ENCODE results near the gene TNRC6A. TPM values are rescaled to one million over a fixed set of nuclear protein-coding genes. Genes with fewer than 3 reads are reported as not detected.
"Not testable (repeated sequence)": the region's sequence is repeated elsewhere in the genome, so short reads cannot be mapped to it uniquely, and the experiment has no call there.

The TNRC6A gene
- total RNA-seq, 2 donors from 2014 or later = 37.4 to 39.7 TPM

DNA sequence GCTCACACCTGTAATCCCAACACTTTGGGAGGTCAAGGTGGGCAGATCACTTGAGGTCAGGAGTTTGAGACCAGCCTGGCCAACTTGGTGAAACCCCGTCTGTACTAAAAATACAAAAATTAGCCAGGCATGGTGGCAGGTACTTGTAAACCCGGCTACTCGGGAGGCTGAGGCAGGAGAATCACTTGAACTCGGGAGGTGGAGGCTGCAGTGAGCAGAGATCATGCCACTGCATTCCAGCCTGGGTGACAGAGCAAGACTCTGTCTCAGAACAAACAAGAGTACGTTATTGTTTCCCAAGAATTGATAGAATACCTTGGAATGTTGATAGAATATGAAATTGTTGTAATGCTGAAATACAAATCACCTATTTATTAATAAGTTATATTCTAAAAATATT is 20.4 kb downstream of the TNRC6A start:
- ATAC-seq (replicated peaks in 1 of 2); H3K27me3 Mint-ChIP-seq (ENCODE audit: low read depth); H3K27ac Mint-ChIP-seq; H3K36me3 Mint-ChIP-seq (ENCODE audit: insufficient read depth in 2 of 2); H3K9me3 Mint-ChIP-seq; DNase-seq; H3K4me3 Mint-ChIP-seq: not testable (repeated sequence)
- peaks cover 79% of the 10 kb centered on the region for H3K4me1 Mint-ChIP-seq (ENCODE audit: low read depth)

DNA sequence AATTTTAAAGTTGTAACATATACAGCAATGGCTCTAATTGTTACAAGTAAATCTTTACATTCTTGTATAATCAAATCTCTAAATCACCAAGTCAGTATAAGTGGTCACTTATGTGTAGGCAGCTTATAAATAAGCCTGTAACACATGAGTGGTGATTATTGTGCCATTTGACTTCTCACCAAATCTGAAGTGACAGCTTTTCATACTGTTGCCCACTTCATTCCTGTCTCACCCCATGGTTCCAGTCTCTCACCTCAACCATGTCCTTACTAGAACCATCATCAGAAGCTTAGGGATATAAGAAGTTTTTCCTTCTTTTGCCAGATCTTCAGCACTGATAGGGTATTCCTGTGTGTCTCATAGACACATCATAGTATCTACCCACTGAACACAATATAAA is 23.5 kb downstream of the TNRC6A start:
- Mint-ChIP-seq H3K9me3 (no peaks in the 10 kb centered on the region), H3K4me1 (ENCODE audit: low read depth) (peaks cover 64% of the 10 kb centered on the region), H3K4me3 (peak overlapping the region; percentile 58 to 68), H3K27me3 (ENCODE audit: low read depth) (no peaks in the 10 kb centered on the region), H3K27ac (peak overlapping the region; percentile 90), H3K36me3 (ENCODE audit: insufficient read depth in 2 of 2) (peaks cover 0 to 2% of the 10 kb centered on the region in 2 donors)
- no peak for DNase-seq
- peak; percentile 10 to 38 for ATAC-seq (replicated peaks in 1 of 2)

DNA sequence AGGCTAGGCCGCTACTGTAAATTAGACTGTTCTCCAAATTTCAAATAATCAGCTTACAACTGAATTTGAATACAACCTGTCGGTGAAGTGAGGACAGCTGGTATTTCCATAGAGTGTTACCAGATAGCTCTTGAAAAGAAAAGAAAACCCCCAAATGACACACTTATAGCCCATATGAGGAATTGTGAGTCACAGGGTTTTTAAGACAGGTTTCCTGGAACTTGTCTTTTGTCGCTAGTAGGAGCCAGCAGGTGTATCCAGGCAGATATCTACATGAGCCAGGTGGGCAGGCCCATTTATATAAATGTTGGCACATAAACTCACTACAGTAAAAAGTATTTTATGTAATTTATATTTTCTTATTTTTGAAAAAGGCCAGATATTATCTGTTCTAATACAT is 24.0 kb downstream of the TNRC6A start:
- DNase-seq = peak; percentile 19 to 31
- Mint-ChIP-seq H3K9me3 (no peaks in the 10 kb centered on the region), H3K4me1 (ENCODE audit: low read depth) (peaks cover 59% of the 10 kb centered on the region), H3K27me3 (ENCODE audit: low read depth) (no peaks in the 10 kb centered on the region), H3K36me3 (ENCODE audit: insufficient read depth in 2 of 2) (peaks cover 0 to 2% of the 10 kb centered on the region in 2 donors), H3K27ac (peak overlapping the region; percentile 90), H3K4me3 (peak overlapping the region; percentile 58 to 68)
- ATAC-seq (replicated peaks in 1 of 2) = peak; percentile 95 to 98

DNA sequence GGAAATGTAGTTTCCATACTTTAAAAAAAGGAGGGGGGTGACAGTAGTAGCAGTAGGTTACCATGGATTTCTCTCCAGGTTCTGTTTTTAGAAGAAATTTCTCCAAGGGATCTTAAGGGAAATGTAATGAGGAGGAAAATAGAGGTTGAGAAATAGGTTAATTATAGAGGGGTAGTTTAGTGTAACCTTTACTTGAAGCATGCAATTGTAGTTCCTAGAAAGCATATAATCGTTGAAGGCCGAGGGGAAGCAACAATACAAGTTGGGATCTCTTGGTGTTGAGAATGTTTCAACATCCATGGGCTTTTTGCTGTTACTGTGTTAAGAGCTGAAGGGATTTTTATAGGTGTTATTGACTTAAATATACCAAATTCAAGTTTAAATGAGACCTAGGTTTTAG is 25.1 kb downstream of the TNRC6A start:
- peak overlapping the region; percentile 69 for H3K27ac Mint-ChIP-seq
- peaks cover 48% of the 10 kb centered on the region for H3K4me1 Mint-ChIP-seq (ENCODE audit: low read depth)
- no peak overlapping the region for H3K4me3 Mint-ChIP-seq

DNA sequence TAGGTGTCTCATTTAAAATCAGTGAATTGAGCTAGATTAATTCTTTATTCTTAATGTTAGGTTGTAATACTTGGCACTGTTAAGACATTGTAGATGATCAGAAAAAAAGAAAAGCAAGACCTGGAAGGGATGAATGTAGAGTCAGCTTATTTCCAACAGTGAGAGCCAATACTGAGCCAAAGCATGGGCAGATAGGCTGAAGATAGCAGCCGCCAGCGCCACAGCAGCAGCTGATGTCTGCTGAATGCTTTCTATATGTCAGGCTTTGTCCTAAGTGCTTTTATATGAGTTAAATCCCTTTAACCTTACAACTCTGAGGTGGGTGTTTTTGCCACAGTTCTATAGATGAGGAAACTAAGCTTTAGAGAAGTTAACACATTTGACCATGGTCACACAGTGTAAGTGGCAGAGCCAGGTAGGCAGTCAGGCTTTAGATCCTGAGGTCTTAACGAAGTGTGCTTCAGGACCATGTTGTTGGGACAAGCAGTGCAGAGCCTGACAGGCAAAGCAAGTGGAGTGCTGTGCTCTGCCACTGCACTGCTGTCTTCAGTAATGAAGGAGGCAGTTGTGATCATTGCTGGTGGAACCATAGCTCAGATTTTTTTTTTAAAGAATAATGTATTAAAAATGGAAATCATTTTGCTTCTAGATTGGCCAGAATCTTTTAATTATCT is 25.9 kb downstream of the TNRC6A start:
- peak overlapping the region; percentile 7 for H3K27ac Mint-ChIP-seq
- H3K9me3 Mint-ChIP-seq = no peaks in the 10 kb centered on the region
- H3K27me3 Mint-ChIP-seq (ENCODE audit: low read depth) = no peaks in the 10 kb centered on the region
- H3K36me3 Mint-ChIP-seq (ENCODE audit: insufficient read depth in 2 of 2) = peaks cover 0 to 2% of the 10 kb centered on the region in 2 donors
- DNase-seq (no peak), ATAC-seq (replicated peaks in 1 of 2) (no peak)
- no peak overlapping the region for H3K4me3 Mint-ChIP-seq
- H3K4me1 Mint-ChIP-seq (ENCODE audit: low read depth) = peaks cover 48% of the 10 kb centered on the region

More for the DNA sequence above, 25.1 kb downstream of the TNRC6A start:
- DNase-seq = no peak
- Mint-ChIP-seq H3K36me3 (ENCODE audit: insufficient read depth in 2 of 2) (peaks cover 0 to 2% of the 10 kb centered on the region in 2 donors), H3K9me3 (no peaks in the 10 kb centered on the region), H3K27me3 (ENCODE audit: low read depth) (no peaks in the 10 kb centered on the region)
- no peak for ATAC-seq (replicated peaks in 1 of 2)

DNA sequence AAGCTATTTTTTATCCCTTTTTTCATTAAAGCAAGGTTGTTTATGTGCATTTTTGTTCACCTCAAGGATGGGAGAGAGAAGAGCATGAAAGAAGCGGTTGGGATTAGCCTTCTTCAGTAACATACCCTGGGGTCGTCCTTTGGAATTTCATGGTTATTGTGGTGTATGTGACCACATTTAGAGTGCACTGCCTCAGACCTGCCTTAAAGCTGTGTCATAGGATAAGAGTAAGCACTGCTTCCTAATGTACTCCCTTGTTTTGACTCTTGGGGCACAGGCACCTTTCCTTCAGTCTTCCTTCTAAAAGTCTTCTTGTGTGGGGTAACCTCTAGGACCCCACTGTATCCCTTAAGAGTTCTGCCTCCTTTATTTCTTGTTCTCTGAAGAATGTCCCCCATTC is 28.9 kb downstream of the TNRC6A start:
- H3K9me3 Mint-ChIP-seq = no peaks in the 10 kb centered on the region
- H3K4me1 Mint-ChIP-seq (ENCODE audit: low read depth) = peaks cover 36% of the 10 kb centered on the region
- no peak for DNase-seq
- no peak overlapping the region for H3K4me3 Mint-ChIP-seq
- ATAC-seq (replicated peaks in 1 of 2) = no peak
- H3K27me3 Mint-ChIP-seq (ENCODE audit: low read depth) = no peaks in the 10 kb centered on the region
- H3K27ac Mint-ChIP-seq = no peak overlapping the region
- peaks cover 0 to 4% of the 10 kb centered on the region in 2 donors for H3K36me3 Mint-ChIP-seq (ENCODE audit: insufficient read depth in 2 of 2)

DNA sequence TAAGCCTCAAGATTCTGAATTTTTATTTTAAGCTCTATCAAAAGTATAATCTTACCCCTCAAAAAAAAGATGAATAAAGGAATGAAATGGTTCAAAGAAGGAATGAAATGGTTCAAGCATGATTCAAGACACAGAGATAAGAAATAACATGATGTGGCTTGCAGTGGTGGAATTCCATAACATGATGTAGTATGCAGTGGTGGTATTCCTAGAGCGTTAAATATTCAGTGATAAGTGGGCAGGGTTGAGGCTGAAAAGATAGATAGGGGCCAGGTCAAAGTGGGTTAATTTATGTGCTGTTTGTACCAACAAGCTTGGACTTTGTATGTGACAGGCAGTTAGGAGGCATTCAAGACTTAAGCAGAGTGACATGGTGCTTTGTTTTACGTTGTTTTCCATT is 29.6 kb downstream of the TNRC6A start:
- H3K27me3 Mint-ChIP-seq (ENCODE audit: low read depth) = no peaks in the 10 kb centered on the region
- no peak overlapping the region for H3K27ac Mint-ChIP-seq
- peaks cover 0 to 7% of the 10 kb centered on the region in 2 donors for H3K36me3 Mint-ChIP-seq (ENCODE audit: insufficient read depth in 2 of 2)
- ATAC-seq (replicated peaks in 1 of 2) (no peak), DNase-seq (no peak)
- H3K4me1 Mint-ChIP-seq (ENCODE audit: low read depth) = peaks cover 35% of the 10 kb centered on the region
- H3K9me3 Mint-ChIP-seq = no peaks in the 10 kb centered on the region
- H3K4me3 Mint-ChIP-seq = no peak overlapping the region

DNA sequence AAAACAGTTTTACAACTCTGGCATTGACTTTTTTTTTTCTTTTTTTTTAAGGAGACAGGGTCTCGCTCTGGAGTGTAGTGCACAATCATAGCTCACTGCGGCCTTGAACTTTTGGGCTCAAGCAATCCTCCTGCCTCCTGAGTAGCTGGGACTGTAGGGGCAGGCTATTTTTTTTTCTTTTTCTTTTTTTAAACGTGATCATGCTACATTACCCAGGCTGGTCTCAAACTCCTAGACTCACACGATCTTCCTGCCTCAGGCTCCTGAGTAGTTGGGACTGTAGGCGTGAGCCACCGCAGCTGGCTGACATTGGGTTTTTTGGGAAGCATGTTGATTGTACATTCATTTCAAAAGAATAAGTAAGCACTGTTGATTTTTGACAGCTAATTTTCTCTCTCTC is 32.1 kb downstream of the TNRC6A start:
- H3K36me3 Mint-ChIP-seq (ENCODE audit: insufficient read depth in 2 of 2) = peaks cover 0 to 9% of the 10 kb centered on the region in 2 donors
- no peaks in the 10 kb centered on the region for H3K27me3 Mint-ChIP-seq (ENCODE audit: low read depth)
- no peaks in the 10 kb centered on the region for H3K9me3 Mint-ChIP-seq
- peaks cover 16% of the 10 kb centered on the region for H3K4me1 Mint-ChIP-seq (ENCODE audit: low read depth)
- no peak overlapping the region for H3K27ac Mint-ChIP-seq
- ATAC-seq (replicated peaks in 1 of 2) (no peak), DNase-seq (no peak)
- no peak overlapping the region for H3K4me3 Mint-ChIP-seq

DNA sequence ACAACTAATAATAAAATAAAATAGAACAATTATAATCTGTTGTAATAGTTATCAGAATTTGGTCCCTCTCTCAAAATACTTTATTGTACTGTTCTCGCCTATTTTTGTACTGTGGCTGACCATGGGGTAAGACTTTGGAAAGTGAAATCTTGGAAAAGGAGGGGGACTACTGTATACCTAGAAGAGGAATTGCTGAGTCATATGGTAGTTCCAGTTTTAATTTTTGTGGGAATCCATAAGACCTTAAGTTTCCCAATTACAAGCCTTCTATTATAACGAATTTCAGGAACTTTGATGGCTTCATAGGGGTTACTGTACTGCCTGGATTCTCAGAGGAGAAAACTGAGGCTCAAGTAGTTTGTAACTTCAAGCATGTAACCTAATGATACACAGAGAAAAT is 35.5 kb downstream of the TNRC6A start:
- DNase-seq = no peak
- Mint-ChIP-seq H3K4me1 (ENCODE audit: low read depth) (peaks cover 20% of the 10 kb centered on the region), H3K36me3 (ENCODE audit: insufficient read depth in 2 of 2) (peaks cover 0 to 15% of the 10 kb centered on the region in 2 donors), H3K27ac (peak overlapping the region; percentile 53), H3K9me3 (no peaks in the 10 kb centered on the region), H3K27me3 (ENCODE audit: low read depth) (no peaks in the 10 kb centered on the region), H3K4me3 (no peak overlapping the region)
- no peak for ATAC-seq (replicated peaks in 1 of 2)

DNA sequence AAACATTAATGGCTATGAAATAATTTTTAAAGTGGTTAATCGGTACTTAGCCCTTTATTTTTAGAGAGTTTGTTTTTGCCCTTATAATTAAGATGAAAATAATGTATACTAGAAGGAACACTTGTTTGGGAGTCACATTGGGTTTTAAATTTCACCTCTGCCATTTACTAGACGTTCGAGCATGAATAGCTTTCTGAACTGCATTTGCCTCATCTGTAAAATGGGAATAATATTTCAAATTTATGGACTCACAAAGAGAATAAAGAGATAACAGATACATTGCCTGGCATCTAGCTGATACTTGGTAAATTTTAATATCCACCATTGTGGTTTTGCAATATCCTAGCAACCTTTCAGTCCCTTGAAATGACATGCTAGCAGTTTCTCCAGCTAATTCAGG is 36.6 kb downstream of the TNRC6A start:
- H3K4me3 Mint-ChIP-seq = no peak overlapping the region
- H3K9me3 Mint-ChIP-seq = no peaks in the 10 kb centered on the region
- H3K36me3 Mint-ChIP-seq (ENCODE audit: insufficient read depth in 2 of 2) = peaks cover 0 to 16% of the 10 kb centered on the region in 2 donors
- H3K27me3 Mint-ChIP-seq (ENCODE audit: low read depth) = no peaks in the 10 kb centered on the region
- DNase-seq (no peak), ATAC-seq (replicated peaks in 1 of 2) (no peak)
- H3K4me1 Mint-ChIP-seq (ENCODE audit: low read depth) = peaks cover 30% of the 10 kb centered on the region
- no peak overlapping the region for H3K27ac Mint-ChIP-seq

DNA sequence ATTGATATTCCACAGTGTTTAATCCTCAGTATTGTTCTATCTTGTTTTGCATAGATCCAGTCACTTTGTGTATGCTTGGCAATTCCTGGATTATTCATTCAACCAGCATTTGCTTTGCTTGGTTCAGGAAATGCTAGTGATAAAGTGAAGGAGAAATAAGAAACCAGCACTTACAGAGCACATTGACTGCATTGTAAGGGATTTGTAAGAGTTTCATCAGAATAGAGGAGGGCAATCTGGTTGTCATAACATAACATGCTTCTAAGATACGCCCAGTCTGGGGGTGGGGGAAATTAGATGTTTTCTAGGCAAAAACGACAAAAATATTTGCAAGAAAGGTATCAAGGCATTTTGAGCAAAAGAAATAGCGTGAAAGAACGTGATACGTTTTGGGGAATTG is 40.4 kb downstream of the TNRC6A start:
- DNase-seq = no peak
- Mint-ChIP-seq H3K27ac (peak overlapping the region; percentile 76), H3K36me3 (ENCODE audit: insufficient read depth in 2 of 2) (peaks cover 0 to 24% of the 10 kb centered on the region in 2 donors), H3K9me3 (no peaks in the 10 kb centered on the region), H3K27me3 (ENCODE audit: low read depth) (no peaks in the 10 kb centered on the region), H3K4me3 (peak overlapping the region; percentile 7 to 29), H3K4me1 (ENCODE audit: low read depth) (peaks cover 33% of the 10 kb centered on the region)
- ATAC-seq (replicated peaks in 1 of 2) = peak; percentile 41 to 62

DNA sequence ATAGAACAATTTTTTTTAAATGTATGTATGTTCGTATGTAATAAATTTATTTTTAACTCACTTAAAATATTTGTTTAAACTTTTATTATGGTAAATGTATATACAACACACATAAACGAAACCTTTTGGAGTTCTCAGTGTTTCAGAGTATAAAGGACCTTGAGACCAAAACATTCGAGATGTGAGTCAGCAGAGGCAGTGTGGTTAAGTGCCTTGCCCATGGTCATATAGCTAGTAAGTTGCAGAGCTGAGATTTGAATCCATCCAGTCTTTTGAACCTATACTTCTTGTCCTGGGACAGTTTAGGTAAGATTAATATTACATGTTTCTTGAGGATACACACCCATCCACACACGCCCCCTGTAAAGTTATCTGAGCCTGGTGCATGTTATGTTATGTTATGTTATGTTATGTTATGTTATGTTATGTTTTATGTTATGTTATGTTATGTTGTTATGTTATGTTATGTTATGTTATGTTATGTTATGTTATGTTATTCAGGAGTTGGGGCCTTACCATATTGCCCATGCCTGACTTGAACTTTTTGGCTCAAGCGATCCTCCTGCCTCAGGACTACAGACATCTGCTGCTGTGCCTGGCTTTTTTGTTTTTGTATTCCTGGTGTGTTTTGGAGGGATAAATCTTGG is 41.8 kb downstream of the TNRC6A start:
- Mint-ChIP-seq H3K36me3 (ENCODE audit: insufficient read depth in 2 of 2) (peaks cover 0 to 24% of the 10 kb centered on the region in 2 donors), H3K27me3 (ENCODE audit: low read depth) (no peaks in the 10 kb centered on the region), H3K27ac (peak overlapping the region; percentile 44), H3K4me1 (ENCODE audit: low read depth) (peaks cover 33% of the 10 kb centered on the region), H3K9me3 (no peaks in the 10 kb centered on the region), H3K4me3 (no peak overlapping the region)
- DNase-seq = peak in 1 of 2 donors; percentile 14
- ATAC-seq (replicated peaks in 1 of 2) = peak; percentile 79 to 80

DNA sequence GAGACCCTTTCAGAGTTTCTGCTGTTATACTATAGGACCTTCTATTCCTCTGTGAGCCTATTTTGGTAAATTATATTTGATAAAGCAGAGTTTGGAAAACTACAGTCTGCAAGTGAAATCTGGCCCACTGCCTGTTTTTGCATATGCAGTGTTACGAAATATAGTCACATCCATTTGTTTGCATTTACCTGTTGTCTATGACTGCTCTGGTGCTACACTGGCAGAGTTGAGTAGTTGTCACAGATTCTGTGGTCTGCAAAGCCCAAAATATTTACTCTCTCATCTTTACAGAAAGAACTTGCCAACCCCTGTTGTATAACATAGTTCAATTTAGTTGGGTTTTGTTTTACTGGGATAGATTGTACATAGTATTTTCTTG is 42.3 kb downstream of the TNRC6A start:
- no peak for ATAC-seq (replicated peaks in 1 of 2)
- peak overlapping the region; percentile 44 for H3K27ac Mint-ChIP-seq
- H3K4me1 Mint-ChIP-seq (ENCODE audit: low read depth) = peaks cover 33% of the 10 kb centered on the region
- H3K4me3 Mint-ChIP-seq = no peak overlapping the region
- DNase-seq = no peak
- H3K36me3 Mint-ChIP-seq (ENCODE audit: insufficient read depth in 2 of 2) = peaks cover 0 to 25% of the 10 kb centered on the region in 2 donors
- H3K27me3 Mint-ChIP-seq (ENCODE audit: low read depth) = no peaks in the 10 kb centered on the region
- no peaks in the 10 kb centered on the region for H3K9me3 Mint-ChIP-seq

All from activated T-cell treated with anti-CD3 and anti-CD28 coated beads, Interleukin-2, amount 50 U/mL, for 72 hours (primary cell).